ENCODE measurements around the gene LASP1NB.

LASP1NB gene

GRCh38 chr17:38918129-38918913, 7.1 kb upstream of the LASP1NB start:
- Histone ChIP-seq H3K4ac (replicated peaks; ENCODE audit: insufficient read length, low read depth, low read length) (no peak overlapping the region), H2BK15ac (ENCODE audit: low read length) (no peak overlapping the region), H3K36me3 (ENCODE audit: control insufficient read depth in 2 of 4, insufficient read depth in 4 of 4, low read length in 3 of 4) (peaks cover 6 to 35% (median 26%) of the 10 kb centered on the region in 4 experiments; a peak in 7 of 8 replicates), H3K79me1 (ENCODE audit: low read depth, low read length) (no peaks in the 10 kb centered on the region), H2BK120ac (replicated peaks; ENCODE audit: low read depth, low read length) (no peak overlapping the region), H3K4me1 (replicated peaks in 1 of 4; ENCODE audit: control insufficient read depth in 3 of 4, insufficient read depth in 4 of 4, low read length in 3 of 4) (peaks cover 0 to 8% (median 6%) of the 10 kb centered on the region in 4 experiments; a peak in 6 of 7 replicates), H3K79me2 (ENCODE audit: control insufficient read depth in 1 of 2, insufficient read depth in 2 of 2, low read length in 2 of 2) (no peaks in the 10 kb centered on the region), H2BK5ac (ENCODE audit: low read depth, low read length) (no peak overlapping the region), H3K4me3 (ENCODE audit: extremely low read depth in 1 of 4, insufficient read depth in 2 of 4, low read depth in 3 of 4, low read length in 4 of 4) (no peak overlapping the region), H3K56ac (replicated peaks; ENCODE audit: insufficient read length, low read depth, low read length) (no peak overlapping the region), H2AK5ac (ENCODE audit: low read depth, low read length) (no peak overlapping the region), H3K27ac (ENCODE audit: low read depth, low read length) (no peak overlapping the region), H2AFZ (ENCODE audit: low read length) (no peak overlapping the region), H4K20me1 (replicated peaks in 1 of 2; ENCODE audit: control insufficient read depth in 1 of 2, insufficient read depth in 2 of 2, low read length in 2 of 2) (peaks cover 3 to 7% of the 10 kb centered on the region in 2 experiments), H3K18ac (ENCODE audit: extremely low read depth, low read length) (no peak overlapping the region), H3K9me3 (ENCODE audit: insufficient read depth in 2 of 2, low read depth in 1 of 2, low read length in 1 of 2) (no peaks in the 10 kb centered on the region), H3K4me2 (ENCODE audit: insufficient read depth in 1 of 2, low read depth in 2 of 2, low read length in 2 of 2) (no peak overlapping the region), H4K8ac (ENCODE audit: extremely low read depth, insufficient read depth, low read length) (no peak overlapping the region), H2BK20ac (ENCODE audit: low read length) (no peak overlapping the region), H3K14ac (ENCODE audit: insufficient read length) (no peak overlapping the region), H3K23me2 (ENCODE audit: low read depth, low read length) (no peaks in the 10 kb centered on the region), H3K27me3 (replicated peaks in 1 of 4; ENCODE audit: control insufficient read depth in 3 of 4, extremely low read depth in 1 of 4, insufficient read depth in 3 of 4, low read length in 3 of 4) (no peaks in the 10 kb centered on the region), H4K91ac (replicated peaks; ENCODE audit: insufficient read length, low read length) (no peak overlapping the region), H3K23ac (ENCODE audit: insufficient read length) (no peak overlapping the region), H3K9ac (replicated peaks in 1 of 4; ENCODE audit: extremely low read depth in 1 of 4, low read depth in 3 of 4, low read length in 3 of 4) (no peak overlapping the region), H2BK12ac (ENCODE audit: low read depth, low read length) (no peak overlapping the region), H4K5ac (ENCODE audit: insufficient read length, low read depth, low read length) (no peak overlapping the region)
- CTCF ChIA-PET (ENCODE audit: partially characterized antibody), result interaction anchor here (0.6 to 2.3 kb wide), 14 partner anchors 10 to 377 kb away, joined by 3 to 10 read pairs (median 3); partner anchors contain the start of genes LASP1 and RPL23
- FAIRE-seq, result no peak
- peak in 1 of 2 experiments; percentile 62 for DNase-seq (ENCODE audit: low read depth in 1 of 2, low spot score in 2 of 2)
- TF ChIP-seq CTCF (IDR thresholded peaks at IDR 0.05; ENCODE audit: control extremely low read depth in 1 of 3, insufficient read depth in 1 of 3, low read depth in 1 of 3, low read length in 3 of 3) (peak; percentile 49 to 79 (median 59)), SIRT6 (IDR thresholded peaks at IDR 0.05; ENCODE audit: low read length) (no peak), GABPA (IDR thresholded peaks at IDR 0.05; ENCODE audit: borderline replicate concordance, insufficient read depth, low read length) (no peak), CREB1 (IDR thresholded peaks at IDR 0.05) (peak; percentile 31; the same call in 1 of the 2 replicates), TEAD4 (IDR thresholded peaks at IDR 0.05; ENCODE audit: low read depth, low read length) (peak; percentile 73; the same call in 1 of the 2 replicates), SUZ12 (IDR thresholded peaks at IDR 0.05; ENCODE audit: low read length) (no peak), RAD21 (IDR thresholded peaks at IDR 0.05 in 1 of 2, conservative IDR thresholded peaks at IDR 0.05 in 1 of 2; ENCODE audit: low read depth in 2 of 2, low read length in 2 of 2) (peak; percentile 59 to 68), KDM1A (IDR thresholded peaks at IDR 0.05; ENCODE audit: borderline replicate concordance, low read length) (no peak), SP1 (IDR thresholded peaks at IDR 0.05; ENCODE audit: low read depth, low read length) (no peak)
- 87% methylated on average over 36 of the region's 37 CpGs; no CpG with 5 or more reads in 1 of the 2 experiments for WGBS, 2 experiments (ENCODE audit: extremely low coverage in 1 of 2, insufficient coverage in 1 of 2, insufficient read length in 1 of 2, insufficient replicate concordance in 2 of 2, low coverage in 1 of 2, low lambda C conversion rate in 2 of 2, missing lambda C conversion rate in 1 of 2)
- POLR2A ChIA-PET (ENCODE audit: partially characterized antibody), result interaction anchor here (0.9 to 14.4 kb wide), 5 partner anchors 10 to 67 kb away, joined by 3 to 98 read pairs (median 50); partner anchors contain the start of genes LASP1 and RPL23
